Peyer's patch (tissue), 4 donors: ENCODE results near the gene NDUFS2.

Experiments used
- CTCF ChIP-seq, 6 experiments: fragments of 450-650 bp in 4 of 6; fragments of 200-600 bp in 2 of 6; sonication (generic) in 1 of 6; IDR thresholded peaks; one replicate each; pipeline ENCODE4 v1.5.1; 2017 to 2019; ENCODE audit warnings: antibody characterized with exemption in 6 of 6, mild to moderate bottlenecking in 3 of 6, moderate library complexity in 1 of 6
- POLR2A ChIP-seq, 2 donors: fragments of 450-650 bp; IDR thresholded peaks; one replicate each; pipeline ENCODE4 v1.5.1; 2017; ENCODE audit warnings: antibody characterized with exemption in 2 of 2, mild to moderate bottlenecking in 2 of 2, moderate library complexity in 2 of 2

GRCh38 chr1:161179698-161180097 lies 22.5 kb upstream of the NDUFS2 start:
- TF ChIP-seq CTCF (IDR thresholded peaks at IDR 0.05) = no peak
- TF ChIP-seq POLR2A (IDR thresholded peaks at IDR 0.05) = no peak
